KG1 (cell line): ENCODE results near the gene SETSIP.
"Not testable (repeated sequence)": the region's sequence is repeated elsewhere in the genome, so short reads cannot be mapped to it uniquely, and the experiment has no call there.

ENCODE experiments used
- DNase-seq: peaks from one replicate; lab custom pipeline; 2025; lab: John Stamatoyannopoulos, UW

SETSIP gene

GRCh38 chr1:92045766-92046495, 29.3 kb downstream of the SETSIP start:
- no peak for DNase-seq

DNA sequence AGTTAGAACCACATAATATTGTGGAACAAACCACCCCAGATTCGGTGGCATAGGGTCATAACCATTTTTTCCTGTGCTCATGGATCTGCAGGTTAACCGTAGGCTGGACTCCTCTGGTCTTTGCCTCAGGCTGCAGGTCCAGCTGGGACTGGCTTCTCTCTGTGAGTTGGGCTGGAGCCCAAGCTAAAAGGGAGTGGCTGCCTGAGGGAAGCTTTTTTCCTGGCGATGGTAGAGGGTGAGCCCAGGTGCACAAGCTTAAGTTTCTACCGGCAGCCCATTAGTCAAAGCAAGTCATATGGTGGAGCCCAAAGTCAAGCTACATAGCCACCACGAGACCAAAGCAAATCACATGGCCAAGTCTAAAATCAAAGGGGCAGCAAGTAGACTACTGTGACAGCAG, 31.6 kb downstream of the SETSIP start:
- no peak for DNase-seq

DNA sequence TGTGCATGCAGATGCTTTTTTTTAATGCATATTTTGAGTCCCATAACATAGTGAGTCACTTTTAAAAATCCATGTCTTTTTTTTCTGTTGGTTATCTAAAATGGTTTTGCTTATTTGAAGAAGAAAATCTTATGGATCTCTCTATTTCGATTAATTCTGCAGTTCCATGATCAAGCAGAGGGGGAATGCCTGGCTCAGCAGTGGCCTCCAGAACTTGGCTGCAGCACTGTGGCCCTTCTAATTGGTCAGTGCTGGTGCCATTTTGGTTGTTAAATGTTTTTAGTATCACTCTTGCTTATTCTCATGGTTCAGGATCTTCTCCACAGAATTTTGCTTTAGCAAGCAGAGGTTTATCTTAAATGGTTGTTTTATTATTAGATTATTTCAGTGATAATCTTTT, 34.2 kb downstream of the SETSIP start:
- no peak for DNase-seq

GRCh38 chr1:92038695-92039346, 36.4 kb downstream of the SETSIP start:
- no peak for DNase-seq

DNA sequence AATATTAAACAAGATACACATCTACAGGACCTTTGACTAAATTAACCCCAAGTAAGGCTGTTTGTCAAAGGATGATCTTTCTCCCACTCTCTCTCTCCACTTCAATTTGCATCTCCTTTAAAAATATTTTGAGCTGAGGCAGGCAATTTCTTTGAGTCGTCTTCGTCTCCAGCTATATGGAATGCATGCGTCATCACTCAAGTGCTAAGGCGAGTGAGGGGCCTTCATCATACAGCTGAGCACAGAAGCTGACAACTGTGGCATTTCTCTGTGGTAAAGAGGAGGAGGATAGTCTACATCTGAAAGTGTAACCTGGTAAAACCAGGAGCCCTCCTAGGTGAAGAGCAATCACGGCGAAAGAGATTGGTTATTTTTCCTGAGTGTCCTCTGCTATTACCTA, 37.8 kb downstream of the SETSIP start:
- no peak for DNase-seq

DNA sequence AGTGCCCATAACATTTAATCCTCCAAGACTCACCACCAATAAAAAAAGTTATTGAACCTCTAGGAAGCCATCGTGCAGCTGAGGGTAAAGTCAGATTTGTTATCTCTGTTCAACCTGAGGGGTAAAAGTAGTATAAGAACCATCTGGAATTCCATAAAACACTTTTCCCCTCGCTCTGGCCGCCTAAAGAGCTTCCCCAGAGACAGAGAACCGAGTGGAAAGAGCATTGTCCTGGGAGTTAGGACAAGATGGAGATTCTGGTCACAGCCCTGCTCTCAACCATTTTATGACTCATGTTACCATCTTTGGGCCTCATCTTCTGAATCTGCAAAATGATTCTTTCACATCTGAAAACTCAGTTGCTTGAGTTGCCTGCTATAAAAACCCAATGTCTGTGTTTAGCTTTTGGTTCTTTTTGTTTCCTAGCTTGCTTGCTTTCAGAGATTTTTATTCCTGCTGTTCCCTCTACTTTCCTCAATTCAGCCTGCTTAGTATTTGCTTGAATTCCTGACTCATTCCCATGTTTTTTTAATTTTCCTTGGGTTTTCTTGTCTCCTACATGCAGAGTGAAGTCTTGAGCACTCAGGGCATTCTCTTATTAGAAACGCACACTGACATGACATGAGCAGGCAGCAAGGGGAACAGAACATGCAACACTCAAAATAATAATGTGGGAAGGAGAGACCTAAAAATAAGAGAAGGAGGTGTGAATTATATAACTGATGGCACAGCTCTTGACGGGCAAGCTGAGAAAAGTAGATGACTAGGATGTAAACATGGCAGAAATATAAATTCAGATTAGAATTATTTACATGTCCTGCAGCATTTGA, 43.7 kb downstream of the SETSIP start:
- DNase-seq: no peak

DNA sequence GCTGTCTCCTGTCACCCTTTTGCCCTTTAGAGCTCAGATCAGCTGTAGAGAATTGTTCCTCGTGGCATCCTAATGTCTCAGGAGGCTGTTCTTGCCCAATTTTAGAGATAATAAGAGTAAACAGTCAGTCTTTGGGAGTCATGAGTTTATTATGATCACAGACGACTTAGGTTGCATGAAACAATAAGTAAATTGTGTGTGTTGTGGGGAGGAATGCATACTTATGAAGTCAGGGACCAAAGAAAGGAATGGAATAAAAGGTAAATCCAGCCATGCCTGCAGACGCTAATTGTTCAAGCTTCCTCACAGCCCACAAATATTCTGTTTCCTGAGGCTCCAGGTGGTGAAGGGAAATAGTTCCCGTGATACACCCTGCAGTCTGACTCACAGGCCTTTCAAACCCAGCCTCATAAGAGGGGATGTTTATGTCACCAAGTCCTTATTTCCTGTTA, 44.5 kb downstream of the SETSIP start:
- no peak for DNase-seq

DNA sequence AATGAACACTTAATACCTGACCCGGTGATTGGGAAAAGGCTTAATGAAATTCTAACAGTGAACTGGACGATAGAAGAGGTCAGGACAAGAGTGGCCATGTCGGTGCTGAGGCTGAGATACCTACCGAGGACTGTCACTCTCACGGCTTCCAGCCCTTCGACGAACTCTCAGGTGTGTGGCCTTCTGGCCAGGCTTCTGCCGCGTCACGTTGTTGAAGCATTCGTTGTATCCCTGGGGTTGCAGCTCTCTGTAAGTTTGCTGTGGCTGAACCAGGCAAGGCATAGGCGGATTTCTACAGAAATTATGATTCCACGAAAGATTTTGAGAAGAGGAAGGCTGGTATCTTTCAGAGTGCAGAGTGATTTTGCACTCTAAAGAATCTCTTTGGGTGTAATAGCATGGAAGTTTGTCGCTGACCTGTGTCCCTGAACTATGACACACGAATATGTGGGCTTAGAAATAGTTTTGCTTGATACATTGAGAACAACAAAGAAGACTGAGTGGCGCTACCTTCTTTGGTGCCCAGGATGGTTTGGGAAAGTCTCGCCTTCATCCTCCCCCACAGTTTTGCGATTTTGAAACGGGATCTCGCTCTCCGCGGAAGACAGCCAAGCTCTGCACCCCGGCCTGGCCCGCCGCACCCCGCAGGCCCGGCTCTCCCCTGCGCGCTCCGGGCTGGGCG, 45.8 kb downstream of the SETSIP start:
- DNase-seq: no peak

DNA sequence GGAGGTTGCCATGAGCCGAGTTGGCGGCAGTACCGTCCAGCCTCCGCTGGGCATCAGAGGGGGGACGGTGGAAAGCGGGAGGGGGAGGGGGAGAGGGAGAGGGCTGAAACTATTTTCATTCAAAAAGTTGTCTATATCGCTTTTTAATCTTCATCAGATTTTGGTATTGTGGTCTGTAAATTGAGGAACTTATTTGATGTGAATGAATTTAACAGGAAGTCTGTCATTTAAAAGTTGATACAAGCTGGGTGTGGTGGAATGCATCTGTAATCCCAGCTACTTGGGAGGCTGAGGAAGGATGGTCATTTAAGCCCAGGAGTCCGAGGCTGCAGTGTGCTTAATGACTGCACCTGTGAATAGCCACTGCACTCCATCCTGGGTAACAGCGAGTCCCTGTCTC, 48.4 kb downstream of the SETSIP start:
- no peak for DNase-seq

DNA sequence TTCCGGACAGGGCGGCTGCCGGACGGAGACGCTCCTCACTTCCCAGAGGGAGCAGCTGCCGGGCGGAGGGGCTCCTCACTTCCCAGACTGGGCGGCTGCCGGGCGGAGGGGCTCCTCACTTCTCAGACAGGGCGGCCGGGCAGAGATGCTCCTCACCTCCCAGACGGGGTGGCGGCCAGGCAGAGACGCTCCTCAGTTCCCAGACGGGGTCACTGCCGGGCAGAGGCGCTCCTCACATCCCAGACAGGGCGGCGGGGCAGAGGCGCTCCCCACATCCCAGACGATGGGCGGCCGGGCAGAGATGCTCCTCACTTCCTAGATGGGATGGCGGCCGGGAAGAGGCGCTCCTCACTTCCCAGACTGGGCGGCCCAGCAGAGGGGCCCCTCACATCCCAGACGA, 49.2 kb downstream of the SETSIP start:
- not testable (repeated sequence) for DNase-seq
